HEK293T (cell line): Measurements from ENCODE around the gene ACOXL.

Experiments
- CTCF ChIA-PET: fragments of 350-600 bp; formaldehyde crosslinking; extraction: SDS; loops from one replicate; lab custom pipeline; 2021; ENCODE audit warnings: antibody characterized with exemption, inconsistent platforms; lab: Yijun Ruan, JAX
- POLR2A ChIA-PET: fragments of 350-600 bp; formaldehyde crosslinking; extraction: SDS; loops from one replicate; lab custom pipeline; 2020; ENCODE audit warnings: antibody characterized with exemption, inconsistent platforms; lab: Yijun Ruan, JAX
- DNase-seq: peaks from one replicate; pipeline ENCODE4 v3.0.0; 2012; ENCODE audit warnings: mixed read lengths; ENCODE audit errors: extremely low spot score
- ARNT ChIP-seq: fragments of 450-650 bp; IDR thresholded peaks from 2 replicates; pipeline ENCODE4 v1.6.1; 2017; ENCODE audit warnings: mild to moderate bottlenecking
- BHLHE40 ChIP-seq: fragments of 450-650 bp; IDR thresholded peaks from 2 replicates; pipeline ENCODE4 v1.6.1; 2016; ENCODE audit warnings: mild to moderate bottlenecking, moderate library complexity, borderline replicate concordance
- CTBP1 ChIP-seq: fragments of 450-650 bp; IDR thresholded peaks from 2 replicates; pipeline ENCODE4 v1.6.1; 2016; ENCODE audit warnings: borderline replicate concordance
- ELF4 ChIP-seq: fragments of 450-650 bp; IDR thresholded peaks from 2 replicates; pipeline ENCODE4 v1.6.1; 2017; ENCODE audit warnings: antibody characterized with exemption
- FOXA1 ChIP-seq: fragments of 450-650 bp; IDR thresholded peaks from 2 replicates; pipeline ENCODE4 v1.6.1; 2016; ENCODE audit warnings: mild to moderate bottlenecking
- FOXK2 ChIP-seq: fragments of 450-650 bp; IDR thresholded peaks from 2 replicates; pipeline ENCODE4 v1.6.1; 2016; ENCODE audit warnings: mild to moderate bottlenecking
- FOXM1 ChIP-seq: fragments of 450-650 bp; IDR thresholded peaks from 2 replicates; pipeline ENCODE4 v1.6.1; 2017; ENCODE audit warnings: mild to moderate bottlenecking, borderline replicate concordance
- HDGF ChIP-seq: fragments of 450-650 bp; IDR thresholded peaks from 2 replicates; pipeline ENCODE4 v1.6.1; 2017; ENCODE audit warnings: antibody characterized with exemption, borderline replicate concordance
- L3MBTL2 ChIP-seq: fragments of 450-650 bp; conservative IDR thresholded peaks from 2 replicates; pipeline ENCODE4 v1.6.1; 2016; ENCODE audit warnings: mild to moderate bottlenecking
- LEF1 ChIP-seq: fragments of 450-650 bp; IDR thresholded peaks from 2 replicates; pipeline ENCODE4 v1.6.1; 2017; ENCODE audit warnings: mild to moderate bottlenecking, borderline replicate concordance
- NFRKB ChIP-seq: fragments of 450-650 bp; IDR thresholded peaks from 2 replicates; pipeline ENCODE4 v1.6.1; 2016; ENCODE audit warnings: mild to moderate bottlenecking, moderate library complexity
- SP1 ChIP-seq: fragments of 450-650 bp; IDR thresholded peaks from 2 replicates; pipeline ENCODE4 v1.6.1; 2017
- SUZ12 ChIP-seq: fragments of 450-650 bp; IDR thresholded peaks from 2 replicates; pipeline ENCODE4 v1.6.1; 2016; ENCODE audit warnings: mild to moderate bottlenecking
- TARDBP ChIP-seq: fragments of 450-650 bp; IDR thresholded peaks from 2 replicates; pipeline ENCODE4 v1.6.1; 2016
- ZNF384 ChIP-seq: fragments of 450-650 bp; IDR thresholded peaks from 2 replicates; pipeline ENCODE4 v1.6.1; 2016
- TF ChIP-seq, protein P1 (sequence below): fragments of 450-650 bp; IDR thresholded peaks from 2 replicates; pipeline ENCODE4 v1.6.1; 2016

Gene ACOXL

GRCh38 chr2:111053266-111053665 lies 320.9 kb downstream of the ACOXL start:
- TF ChIP-seq, protein P1, sequence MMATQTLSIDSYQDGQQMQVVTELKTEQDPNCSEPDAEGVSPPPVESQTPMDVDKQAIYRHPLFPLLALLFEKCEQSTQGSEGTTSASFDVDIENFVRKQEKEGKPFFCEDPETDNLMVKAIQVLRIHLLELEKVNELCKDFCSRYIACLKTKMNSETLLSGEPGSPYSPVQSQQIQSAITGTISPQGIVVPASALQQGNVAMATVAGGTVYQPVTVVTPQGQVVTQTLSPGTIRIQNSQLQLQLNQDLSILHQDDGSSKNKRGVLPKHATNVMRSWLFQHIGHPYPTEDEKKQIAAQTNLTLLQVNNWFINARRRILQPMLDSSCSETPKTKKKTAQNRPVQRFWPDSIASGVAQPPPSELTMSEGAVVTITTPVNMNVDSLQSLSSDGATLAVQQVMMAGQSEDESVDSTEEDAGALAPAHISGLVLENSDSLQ, result no peak
- TF ChIP-seq FOXK2 (no peak), SUZ12 (no peak), NFRKB (no peak), ZNF384 (no peak), HDGF (no peak), TARDBP (no peak), ELF4 (no peak), SP1 (no peak), FOXA1 (no peak), L3MBTL2 (no peak), LEF1 (no peak), FOXM1 (no peak), BHLHE40 (no peak), CTBP1 (no peak), ARNT (no peak)
- CTCF ChIA-PET, result no interaction called here
- DNase-seq, result no peak
- POLR2A ChIA-PET, result no interaction called here

GRCh38 chr2:111053825-111054515 lies 321.6 kb downstream of the ACOXL start:
- ChIA-PET POLR2A (no interaction called here), CTCF (no interaction called here)
- DNase-seq, result no peak
- TF ChIP-seq NFRKB, result no peak
- no peak for TF ChIP-seq FOXA1
- no peak for TF ChIP-seq L3MBTL2
- TF ChIP-seq HDGF, result no peak
- TF ChIP-seq ELF4, result no peak
- TF ChIP-seq, protein P1, result no peak
- no peak for TF ChIP-seq FOXK2
- TF ChIP-seq SP1, result no peak
- TF ChIP-seq ARNT, result no peak
- no peak for TF ChIP-seq SUZ12
- TF ChIP-seq TARDBP, result no peak
- TF ChIP-seq CTBP1, result no peak
- TF ChIP-seq LEF1, result no peak

- CTCF ChIA-PET, result no interaction called here
- TF ChIP-seq CTBP1 (no peak), FOXA1 (no peak), FOXK2 (no peak), LEF1 (no peak), TARDBP (no peak), ZNF384 (no peak)
- no peak for DNase-seq
- POLR2A ChIA-PET, result no interaction called here
These were observed 322.7 kb downstream of the ACOXL start for GRCh38 chr2:111054791-111055691.

DNA sequence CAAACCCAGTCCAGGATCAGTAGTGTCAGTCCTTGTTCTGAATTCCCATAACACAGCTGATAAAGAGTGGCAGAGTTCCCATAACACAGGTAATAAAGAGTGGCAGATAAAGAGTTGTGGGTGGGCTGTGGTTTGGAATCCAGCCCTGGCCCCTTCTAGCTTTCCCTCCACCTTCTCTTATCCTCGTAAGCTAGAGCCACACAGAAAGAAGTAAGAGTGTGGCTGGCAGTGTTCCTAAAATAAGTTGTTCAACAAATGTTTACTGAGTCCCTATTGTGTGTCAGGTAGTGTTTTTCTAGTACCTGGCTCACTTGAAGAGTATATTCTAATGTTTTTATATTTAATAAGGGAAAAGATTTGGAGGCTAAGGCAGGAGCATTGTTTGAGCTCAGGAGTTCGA lies 323.4 kb downstream of the ACOXL start:
- CTCF ChIA-PET, result no interaction called here
- POLR2A ChIA-PET, result no interaction called here
- DNase-seq, result no peak
- TF ChIP-seq LEF1 (no peak), CTBP1 (no peak), NFRKB (no peak), FOXK2 (no peak)

DNA sequence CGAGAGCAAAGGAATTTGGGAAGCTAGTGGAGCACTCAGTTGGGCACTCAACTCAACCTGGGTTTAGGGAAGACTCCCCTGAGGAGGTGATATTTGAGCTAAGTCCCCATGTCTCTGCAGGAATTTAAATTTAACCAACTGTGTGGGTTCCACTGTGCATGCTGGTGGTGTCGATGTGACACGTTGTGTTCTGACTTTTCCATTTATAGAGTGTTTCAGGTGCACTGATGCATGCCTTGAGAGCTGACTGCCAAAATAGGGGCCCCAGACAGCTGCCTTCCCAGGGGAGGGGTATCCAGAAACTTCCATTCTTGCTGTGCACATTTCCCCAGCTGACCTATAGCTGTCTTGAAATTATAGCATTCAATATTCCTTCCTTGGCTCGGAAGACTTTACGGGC lies 324.7 kb downstream of the ACOXL start:
- CTCF ChIA-PET, result interaction anchor here (1.3 kb wide), 1 partner anchor 8 kb away, joined by 3 read pairs; no protein-coding TSS in a partner anchor
- no peak for DNase-seq
- TF ChIP-seq HDGF (no peak), BHLHE40 (no peak), LEF1 (no peak), ZNF384 (no peak), CTBP1 (no peak), L3MBTL2 (no peak), SP1 (no peak), ELF4 (no peak), SUZ12 (no peak), FOXM1 (no peak), ARNT (no peak), TARDBP (no peak), FOXK2 (no peak), FOXA1 (no peak), NFRKB (no peak)
- TF ChIP-seq, protein P1, result no peak
- POLR2A ChIA-PET, result no interaction called here

DNA sequence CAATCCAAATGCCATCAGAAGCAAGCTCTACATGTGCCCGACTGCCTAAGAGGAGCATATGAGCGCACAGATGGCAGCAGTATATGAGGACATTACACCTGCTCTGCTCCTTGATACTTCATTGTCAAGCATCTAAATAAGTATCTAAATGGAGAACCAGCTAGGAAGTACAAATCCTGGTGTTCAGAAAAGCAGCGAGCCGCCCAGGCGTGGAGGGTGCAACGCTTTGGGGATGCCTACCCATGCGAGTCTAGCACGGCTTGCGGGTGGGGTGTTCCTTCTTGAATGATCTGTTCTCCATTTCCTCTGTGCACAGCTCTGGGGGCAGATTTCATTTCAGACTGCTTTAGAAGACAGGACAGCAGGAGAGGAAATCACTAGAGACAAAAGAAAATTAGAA lies 325.3 kb downstream of the ACOXL start:
- CTCF ChIA-PET, result interaction anchor here (1.3 kb wide), 1 partner anchor 9 kb away, joined by 3 read pairs; no protein-coding TSS in a partner anchor
- DNase-seq, result no peak
- TF ChIP-seq SUZ12, result no peak
- no peak for TF ChIP-seq ELF4
- TF ChIP-seq HDGF, result no peak
- TF ChIP-seq L3MBTL2, result no peak
- TF ChIP-seq ZNF384, result no peak
- TF ChIP-seq NFRKB, result no peak
- POLR2A ChIA-PET, result no interaction called here
